GM12864 (cell line): ENCODE measurements around the gene ZNF107.
"Not testable (repeated sequence)": the region's sequence is repeated elsewhere in the genome, so short reads cannot be mapped to it uniquely, and the experiment has no call there.

Source experiments
- DNase-seq: peaks from one replicate; pipeline ENCODE4 v3.0.0-alpha.2; 2011; ENCODE audit warnings: low read depth
- H3K4me3 ChIP-seq: 2 replicates; pipeline ENCODE4 v1.5.1; 2011; ENCODE audit warnings: mild to moderate bottlenecking, low read depth, low read length, control low read depth
- TF ChIP-seq, protein P1 (sequence below): IDR thresholded peaks from 2 replicates; pipeline ENCODE4 v1.5.1; 2011; ENCODE audit warnings: low read depth, mild to moderate bottlenecking, moderate library complexity, low read length, control low read depth, inconsistent platforms; ENCODE audit errors: missing control alignments

Gene ZNF107

DNA sequence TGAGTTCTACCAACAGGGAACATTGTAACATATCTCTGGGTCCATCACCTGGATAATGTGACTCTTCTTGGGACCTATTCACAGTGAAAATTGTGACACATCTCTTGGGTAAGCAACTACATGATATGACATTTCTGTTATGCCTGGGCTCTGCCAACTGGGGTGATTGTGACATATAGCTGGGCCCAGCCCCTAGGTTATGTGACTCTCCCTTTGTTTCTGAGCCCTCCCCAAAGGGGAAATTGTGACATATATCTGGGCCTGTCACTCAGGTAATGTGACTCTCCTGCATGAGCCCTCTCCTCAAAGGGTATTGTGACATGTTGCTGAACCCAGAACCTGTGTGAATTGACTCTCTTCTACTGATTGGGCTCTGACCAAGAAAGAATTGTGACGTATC lies 22.4 kb upstream of the ZNF107 start:
- TF ChIP-seq, protein P1, sequence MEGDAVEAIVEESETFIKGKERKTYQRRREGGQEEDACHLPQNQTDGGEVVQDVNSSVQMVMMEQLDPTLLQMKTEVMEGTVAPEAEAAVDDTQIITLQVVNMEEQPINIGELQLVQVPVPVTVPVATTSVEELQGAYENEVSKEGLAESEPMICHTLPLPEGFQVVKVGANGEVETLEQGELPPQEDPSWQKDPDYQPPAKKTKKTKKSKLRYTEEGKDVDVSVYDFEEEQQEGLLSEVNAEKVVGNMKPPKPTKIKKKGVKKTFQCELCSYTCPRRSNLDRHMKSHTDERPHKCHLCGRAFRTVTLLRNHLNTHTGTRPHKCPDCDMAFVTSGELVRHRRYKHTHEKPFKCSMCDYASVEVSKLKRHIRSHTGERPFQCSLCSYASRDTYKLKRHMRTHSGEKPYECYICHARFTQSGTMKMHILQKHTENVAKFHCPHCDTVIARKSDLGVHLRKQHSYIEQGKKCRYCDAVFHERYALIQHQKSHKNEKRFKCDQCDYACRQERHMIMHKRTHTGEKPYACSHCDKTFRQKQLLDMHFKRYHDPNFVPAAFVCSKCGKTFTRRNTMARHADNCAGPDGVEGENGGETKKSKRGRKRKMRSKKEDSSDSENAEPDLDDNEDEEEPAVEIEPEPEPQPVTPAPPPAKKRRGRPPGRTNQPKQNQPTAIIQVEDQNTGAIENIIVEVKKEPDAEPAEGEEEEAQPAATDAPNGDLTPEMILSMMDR, result no peak
- no peak overlapping the region for H3K4me3 ChIP-seq
- no peak for DNase-seq

GRCh38 chr7:64651203-64651602 lies 14.7 kb upstream of the ZNF107 start:
- TF ChIP-seq, protein P1, result no peak
- H3K4me3 ChIP-seq, result no peak overlapping the region
- no peak for DNase-seq

GRCh38 chr7:64651632-64652165 lies 14.2 kb upstream of the ZNF107 start:
- no peak overlapping the region for H3K4me3 ChIP-seq
- TF ChIP-seq, protein P1, result no peak
- DNase-seq, result no peak

DNA sequence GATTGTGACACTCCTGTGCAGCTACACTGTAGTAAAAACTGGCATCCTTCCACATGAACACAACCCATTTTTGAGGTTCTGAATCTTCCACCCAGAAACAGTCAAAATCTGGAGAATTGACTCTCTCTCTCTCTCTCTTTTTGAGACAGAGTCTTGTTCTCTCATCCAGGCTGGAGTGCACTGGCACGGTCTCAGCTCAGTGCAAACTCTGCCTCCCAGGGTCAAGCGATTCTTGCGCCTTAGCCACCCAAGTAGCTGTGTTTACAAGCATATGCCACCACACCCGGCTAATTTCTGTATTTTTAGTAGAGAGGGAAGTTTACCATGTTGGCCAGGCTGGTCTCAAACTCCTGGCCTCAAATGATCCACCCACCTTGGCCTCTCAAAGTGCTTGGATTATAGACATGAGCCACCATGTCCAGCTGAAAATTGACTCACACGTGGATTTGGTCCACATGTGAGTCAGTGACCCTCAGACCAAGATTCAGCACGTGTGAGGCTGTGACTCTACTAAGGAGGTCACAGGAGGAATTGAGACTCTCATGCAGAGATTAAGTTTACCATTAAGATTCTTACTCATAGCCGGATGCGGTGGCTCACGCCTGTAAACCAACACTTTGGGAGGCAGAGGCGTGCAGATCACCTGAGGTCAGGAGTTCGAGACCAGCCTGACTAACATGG lies 12.1 kb upstream of the ZNF107 start:
- no peak overlapping the region for H3K4me3 ChIP-seq
- TF ChIP-seq, protein P1, result no peak
- DNase-seq, result no peak

DNA sequence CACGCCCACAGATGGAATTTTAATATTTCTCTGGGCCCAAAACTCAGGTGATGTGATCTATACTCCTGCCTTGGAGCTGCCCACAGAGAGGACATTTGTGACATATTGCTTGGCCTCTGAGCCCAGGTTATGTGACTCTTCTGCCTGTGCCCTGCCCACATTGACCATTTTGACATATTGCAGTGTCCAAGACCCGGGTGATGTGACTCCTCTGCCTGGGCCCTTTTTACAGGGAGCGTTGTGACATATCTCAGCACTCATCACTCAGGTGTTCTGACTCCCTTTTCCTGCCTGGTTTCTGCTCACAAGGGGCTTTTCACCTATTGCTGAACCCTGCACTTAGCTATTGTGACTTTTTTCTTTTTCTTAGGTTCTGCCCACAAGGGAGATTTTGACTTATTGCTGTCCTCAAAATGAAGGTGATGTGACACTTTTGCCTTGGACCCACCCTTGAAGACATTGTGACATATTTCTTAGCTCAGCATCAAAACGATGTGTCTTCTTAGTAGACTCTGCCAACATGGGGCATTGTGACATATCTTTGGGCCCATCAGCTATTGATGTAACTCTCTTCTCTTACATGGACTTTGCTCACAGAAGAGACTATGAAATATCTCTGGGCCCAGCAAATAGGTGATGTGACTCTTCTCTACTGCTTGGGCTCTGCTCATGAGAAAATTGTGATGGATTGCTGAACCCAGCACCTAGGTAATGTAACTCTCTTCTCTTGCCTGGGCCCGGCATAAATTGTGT lies 11.0 kb upstream of the ZNF107 start:
- no peak overlapping the region for H3K4me3 ChIP-seq
- TF ChIP-seq, protein P1, result no peak
- DNase-seq, result no peak

DNA sequence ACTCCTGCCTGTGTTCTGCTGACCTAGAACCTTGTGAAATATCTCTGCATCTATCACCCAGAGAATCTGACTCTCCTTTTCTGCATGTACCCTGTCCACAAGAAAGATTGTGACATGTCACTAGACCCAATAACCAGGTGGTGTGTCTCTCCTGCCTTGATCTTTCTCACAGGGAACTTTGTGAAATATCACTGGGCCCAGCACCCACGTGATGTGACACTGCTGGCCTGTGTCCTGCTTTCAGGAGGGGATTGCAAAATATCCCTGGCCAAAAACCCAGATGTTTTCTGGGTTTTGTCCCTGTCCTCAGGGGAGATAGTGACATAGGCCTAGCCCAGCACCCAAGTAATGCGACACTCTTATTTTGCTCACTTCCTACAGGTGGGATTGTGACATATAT lies 10.1 kb upstream of the ZNF107 start:
- no peak overlapping the region for H3K4me3 ChIP-seq
- TF ChIP-seq, protein P1, result no peak
- no peak for DNase-seq

- no peak for DNase-seq
- TF ChIP-seq, protein P1, result no peak
- H3K4me3 ChIP-seq, result no peak overlapping the region
Observed at GRCh38 chr7:64656489-64656888, 9.4 kb upstream of the ZNF107 start.

GRCh38 chr7:64662091-64662490 lies 3.8 kb upstream of the ZNF107 start:
- H3K4me3 ChIP-seq, DNase-seq: not testable (repeated sequence)
